HepG2 (cell line): ENCODE measurements around the gene TMEM62. TPM values are rescaled to one million over a fixed set of nuclear protein-coding genes. Genes with fewer than 3 reads are reported as not detected.

Experiments
- BATF2 ChIP-seq: sonication (generic); formaldehyde crosslinking; IDR thresholded peaks from 2 replicates; pipeline ENCODE4 v1.8.0; 2022; ENCODE audit warnings: mild to moderate bottlenecking, missing genetic modification reagents, moderate library complexity
- DBP ChIP-seq: sonication (generic); formaldehyde crosslinking; IDR thresholded peaks from 2 replicates; pipeline ENCODE4 v1.4.0; 2020; ENCODE audit warnings: missing genetic modification reagents; ENCODE audit errors: not compliant biosample characterization
- ERF ChIP-seq: IDR thresholded peaks from 2 replicates; pipeline ENCODE4 v1.6.1; 2018; ENCODE audit warnings: missing biosample characterization, missing genetic modification reagents
- GLI4 ChIP-seq: sonication (generic); formaldehyde crosslinking; IDR thresholded peaks from 2 replicates; pipeline ENCODE4 v1.5.1; 2020; ENCODE audit warnings: missing genetic modification reagents, mild to moderate bottlenecking, moderate library complexity, borderline replicate concordance
- KDM5A ChIP-seq: fragments of 200-600 bp; sonication (generic); IDR thresholded peaks from 2 replicates; pipeline ENCODE4 v1.7.0; 2018; ENCODE audit warnings: antibody characterized with exemption, mild to moderate bottlenecking, low read length, borderline replicate concordance
- LCORL ChIP-seq, 2 experiments: fragments of 450-650 bp in 1 of 2; sonication (generic) in 1 of 2; formaldehyde crosslinking in 1 of 2; IDR thresholded peaks; 2 replicates each; pipeline versions ENCODE4 v1.5.0 to v1.6.1; 2017 to 2020; ENCODE audit warnings: antibody characterized with exemption in 1 of 2, missing genetic modification reagents in 1 of 2
- MAF1 ChIP-seq: sonication (generic); formaldehyde crosslinking; IDR thresholded peaks from 2 replicates; pipeline ENCODE4 v1.5.0; 2020; ENCODE audit warnings: missing genetic modification reagents, borderline replicate concordance
- NFKB2 ChIP-seq: sonication (generic); formaldehyde crosslinking; IDR thresholded peaks from 2 replicates; pipeline ENCODE4 v1.4.0; 2020; ENCODE audit warnings: missing genetic modification reagents, borderline replicate concordance
- RORA ChIP-seq: sonication (generic); formaldehyde crosslinking; IDR thresholded peaks from 2 replicates; pipeline ENCODE4 v1.5.0; 2020; ENCODE audit warnings: mild to moderate bottlenecking, missing genetic modification reagents, moderate library complexity
- SIX4 ChIP-seq: sonication (generic); formaldehyde crosslinking; IDR thresholded peaks from 2 replicates; pipeline ENCODE4 v1.4.0; 2020; ENCODE audit warnings: missing genetic modification reagents
- TCF12 ChIP-seq, 2 experiments: fragments of 450-650 bp in 1 of 2; sonication (generic) in 1 of 2; formaldehyde crosslinking in 1 of 2; IDR thresholded peaks; 2 replicates each; pipeline versions ENCODE4 v1.6.1 to v1.8.0; 2017 to 2022; ENCODE audit warnings: antibody characterized with exemption in 1 of 2, mild to moderate bottlenecking in 1 of 2, missing genetic modification reagents in 1 of 2, moderate library complexity in 1 of 2
- U2AF1 ChIP-seq: fragments of 200-400 bp; formaldehyde crosslinking; optimal IDR thresholded peaks from 2 replicates; pipeline ENCODE3; 2017; ENCODE audit warnings: mild to moderate bottlenecking, low read depth, low read length
- ZBTB40 ChIP-seq, 2 experiments: fragments of 450-650 bp in 1 of 2; sonication (generic) in 1 of 2; formaldehyde crosslinking in 1 of 2; IDR thresholded peaks; 2 replicates each; pipeline versions ENCODE4 v1.6.1 to v1.8.0; 2016 to 2022; ENCODE audit warnings: antibody characterized with exemption in 1 of 2, mild to moderate bottlenecking in 1 of 2, missing genetic modification reagents in 1 of 2
- ZEB1 ChIP-seq: IDR thresholded peaks from 2 replicates; pipeline ENCODE4 v1.6.1; 2012; ENCODE audit warnings: mild to moderate bottlenecking, low read depth, inconsistent platforms; ENCODE audit not compliant: insufficient replicate concordance
- ZMYM2 ChIP-seq: sonication (generic); formaldehyde crosslinking; IDR thresholded peaks from 2 replicates; pipeline ENCODE4 v1.8.0; 2022; ENCODE audit warnings: mild to moderate bottlenecking, missing genetic modification reagents
- ZNF234 ChIP-seq: sonication (generic); formaldehyde crosslinking; conservative IDR thresholded peaks from 2 replicates; pipeline ENCODE4 v1.5.1; 2020; ENCODE audit warnings: mild to moderate bottlenecking, missing genetic modification reagents
- ZNF557 ChIP-seq: sonication (generic); formaldehyde crosslinking; IDR thresholded peaks from 2 replicates; pipeline ENCODE4 v1.4.0; 2020; ENCODE audit warnings: missing genetic modification reagents
- ZNF83 ChIP-seq: sonication (generic); formaldehyde crosslinking; IDR thresholded peaks from 2 replicates; pipeline ENCODE4 v1.4.0; 2020; ENCODE audit warnings: missing genetic modification reagents, mild to moderate bottlenecking, borderline replicate concordance
- polyA plus RNA-seq, 8 experiments: library from polyadenylated mRNA; depleted of rRNA in 3 of 8; stranded (reverse) in 7 of 8; unstranded in 1 of 8; fragments of >200 nt; fragmentation: Illumina TruSeq in 4 of 8; extraction: Trizol in 4 of 8; gene quantifications; 2 replicates each; pipeline versions ENCODE4 v1.2.1 to v1.2.3, GENCODE V29; 2011 to 2016; ENCODE audit warnings: low read depth in 4 of 8, missing spikeins in 1 of 8, mixed read lengths in 1 of 8; ENCODE audit not compliant: insufficient read depth in 1 of 8
- total RNA-seq, 5 experiments: library from RNA; depleted of rRNA; stranded (reverse); fragments of >200 nt; fragmentation: Illumina TruSeq; extraction: Trizol; gene quantifications; 2 replicates each; pipeline ENCODE4 v1.2.3, GENCODE V29; 2016; ENCODE audit warnings: low read depth in 1 of 5

Gene TMEM62
- total and polyA plus RNA-seq, 2 of the 13 experiments (the other 11 are each of a cell fraction or from before 2014, with no cell fraction given) = 14.2 to 20.9 TPM

- no peak for TF ChIP-seq ZBTB40 (IDR thresholded peaks at IDR 0.05)
- no peak for TF ChIP-seq ZBTB40 (CRISPR knock-in tag; IDR thresholded peaks at IDR 0.05)
- no peak for TF ChIP-seq LCORL (IDR thresholded peaks at IDR 0.05)
- 0 out of 2 replicates have a peak, but pooled peaks have one; percentile 17 for TF ChIP-seq LCORL (CRISPR knock-in tag; IDR thresholded peaks at IDR 0.05)
- no peak for TF ChIP-seq ZNF83 (CRISPR knock-in tag)
- TF ChIP-seq SIX4 = peak; percentile 87
- TF ChIP-seq KDM5A = no peak
- no peak for TF ChIP-seq ZNF234 (CRISPR knock-in tag)
- no peak for TF ChIP-seq BATF2 (CRISPR knock-in tag)
- no peak for TF ChIP-seq GLI4 (CRISPR knock-in tag)
- no peak for TF ChIP-seq ZMYM2
- no peak for TF ChIP-seq ZNF557 (CRISPR knock-in tag)
- TF ChIP-seq ERF = no peak
- TF ChIP-seq TCF12 (IDR thresholded peaks at IDR 0.05) = no peak
- no peak for TF ChIP-seq TCF12 (CRISPR knock-in tag; IDR thresholded peaks at IDR 0.05)
- no peak for TF ChIP-seq U2AF1
- TF ChIP-seq ZEB1 = no peak
- no peak for TF ChIP-seq NFKB2 (CRISPR knock-in tag)
- TF ChIP-seq MAF1 = no peak
- TF ChIP-seq DBP = no peak
- TF ChIP-seq RORA (CRISPR knock-in tag) = no peak
These were observed 8.2 kb upstream of the TMEM62 start (continued) for GRCh38 chr15:43125100-43125661.
